PC-3 (cell line): ENCODE data around the gene APEX1. TPM values are rescaled to one million over a fixed set of nuclear protein-coding genes. Genes with fewer than 3 reads are reported as not detected.

Experiments
- ATAC-seq: fragments of 200-7000 bp; cut with Tn5 transposase; 2 replicates; pipeline ENCODE4 v1.9.1; 2020; ENCODE audit warnings: mild to moderate bottlenecking, moderate library complexity
- BruUV-seq: library from RNA; stranded (reverse); fragments of 400-500 nt; replicated peaks from 2 replicates; lab custom pipeline; 2021; lab: Mats Ljungman, UMichigan
- CTCF ChIA-PET: fragments of 300-600 bp; sonication (Branson Sonifier 250); formaldehyde crosslinking; loops from one replicate; lab custom pipeline; 2022; ENCODE audit warnings: antibody characterized with exemption; lab: Charles Lee
- POLR2A ChIA-PET: fragments of 300-600 bp; sonication (Branson Sonifier 250); formaldehyde crosslinking; loops from one replicate; lab custom pipeline; 2022; ENCODE audit warnings: antibody characterized with exemption; ENCODE audit not compliant: unreplicated experiment; lab: Charles Lee
- DNase-seq: peaks from one replicate; pipeline ENCODE4 v3.0.0-alpha.2; 2015
- H2AFZ ChIP-seq: fragments of 300-600 bp; sonication (generic); 2 replicates; pipeline ENCODE4 v1.6.0; 2016; ENCODE audit warnings: antibody characterized with exemption, low read length
- H3F3A ChIP-seq: fragments of 300-600 bp; sonication (generic); one replicate; pipeline ENCODE4 v1.6.0; 2017; ENCODE audit warnings: antibody characterized with exemption, low read length, control low read depth, mild to moderate bottlenecking; ENCODE audit not compliant: unreplicated experiment
- H3K27ac ChIP-seq: fragments of 300-600 bp; sonication (generic); 2 replicates; pipeline ENCODE4 v1.5.1; 2016; ENCODE audit warnings: mild to moderate bottlenecking, low read length
- H3K27me3 ChIP-seq: fragments of 300-600 bp; sonication (generic); 2 replicates; pipeline ENCODE4 v1.6.1; 2016; ENCODE audit warnings: low read length, mixed read lengths
- H3K36me3 ChIP-seq: fragments of 300-600 bp; sonication (generic); 2 replicates; pipeline ENCODE4 v1.6.1; 2016; ENCODE audit warnings: low read depth, mixed run types, low read length, mixed read lengths
- H3K4me1 ChIP-seq: fragments of 300-600 bp; sonication (generic); 2 replicates; pipeline ENCODE4 v1.5.1; 2016; ENCODE audit warnings: low read length; ENCODE audit not compliant: insufficient read depth
- H3K4me2 ChIP-seq: fragments of 300-600 bp; sonication (generic); 2 replicates; pipeline ENCODE4 v1.6.0; 2016; ENCODE audit warnings: low read length
- H3K4me3 ChIP-seq: fragments of 300-600 bp; sonication (generic); 2 replicates; pipeline ENCODE4 v1.5.1; 2016; ENCODE audit warnings: mild to moderate bottlenecking, low read length, mixed read lengths
- H3K79me2 ChIP-seq: fragments of 300-600 bp; sonication (generic); 2 replicates; pipeline ENCODE4 v1.6.1; 2017; ENCODE audit warnings: low read length, mixed read lengths
- H3K9ac ChIP-seq: fragments of 300-600 bp; sonication (generic); 2 replicates; pipeline ENCODE4 v1.6.0; 2016; ENCODE audit warnings: mild to moderate bottlenecking, low read length
- H3K9me2 ChIP-seq: fragments of 300-600 bp; sonication (generic); replicated peaks from 2 replicates; pipeline ENCODE4 v1.6.1; 2016; ENCODE audit warnings: mixed run types, low read length, mixed read lengths
- H3K9me3 ChIP-seq: fragments of 300-600 bp; sonication (generic); 2 replicates; pipeline ENCODE4 v1.6.1; 2016; ENCODE audit warnings: low read length, mixed read lengths
- H4K20me1 ChIP-seq: fragments of 300-600 bp; sonication (generic); 2 replicates; pipeline ENCODE4 v1.6.1; 2016; ENCODE audit warnings: low read length, mixed read lengths
- EZH2 ChIP-seq: fragments of 300-600 bp; sonication (generic); IDR thresholded peaks from one replicate; pipeline ENCODE4 v1.6.1; 2017; ENCODE audit warnings: antibody characterized with exemption, mild to moderate bottlenecking, low read length; ENCODE audit not compliant: unreplicated experiment
- EZH2phosphoT487 ChIP-seq: fragments of 300-600 bp; sonication (generic); IDR thresholded peaks from 2 replicates; pipeline ENCODE4 v1.6.1; 2018; ENCODE audit warnings: mild to moderate bottlenecking, antibody characterized with exemption, low read length, borderline replicate concordance
- intact Hi-C: fragments of 100-400 bp; cut with micrococcal nuclease; formaldehyde crosslinking; loops from 2 replicates; pipeline ENCODE4 v1.9.0; 2023
- total RNA-seq: library from RNA; depleted of rRNA; stranded (reverse); fragments of >200 nt; gene quantifications from 2 replicates; pipeline ENCODE4 v1.2.3, GENCODE V29; 2014
- TF ChIP-seq, protein P1 (sequence below): fragments of 300-600 bp; sonication (generic); conservative IDR thresholded peaks from 2 replicates; pipeline ENCODE4 v1.5.1; 2017; ENCODE audit warnings: antibody characterized with exemption, low read depth, mild to moderate bottlenecking, low read length

APEX1 gene
- total RNA-seq, 1 experiment from 2014 or later = 147 TPM

DNA sequence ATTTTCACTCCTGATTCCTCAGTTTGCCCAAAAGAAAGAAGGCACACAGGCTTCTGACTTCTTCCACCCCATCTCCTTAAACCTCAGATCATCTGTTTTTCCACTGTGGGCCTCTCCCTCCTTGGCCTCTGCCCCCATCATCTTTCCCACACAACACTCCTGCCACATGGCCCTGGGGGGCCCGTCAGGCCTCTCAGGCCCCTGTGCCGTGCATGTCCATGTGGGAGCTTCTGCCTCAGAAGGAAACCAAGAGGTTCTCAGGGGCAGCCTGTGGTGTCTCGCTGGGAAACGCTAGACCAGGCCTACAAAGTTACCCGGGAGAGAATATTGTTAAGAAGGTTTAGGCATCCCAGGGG lies 27.0 kb upstream of the APEX1 start:
- Histone ChIP-seq H3K9me2 (no peaks in the 10 kb centered on the region), H3K27me3 (no peaks in the 10 kb centered on the region), H3K4me3 (no peak overlapping the region), H3K9ac (no peak overlapping the region), H2AFZ (no peak overlapping the region), H3K79me2 (no peaks in the 10 kb centered on the region), H3F3A (no peaks in the 10 kb centered on the region), H4K20me1 (no peaks in the 10 kb centered on the region), H3K4me2 (no peak overlapping the region), H3K4me1 (peaks cover 5% of the 10 kb centered on the region; the same call in 1 of the 2 replicates), H3K36me3 (no peaks in the 10 kb centered on the region), H3K27ac (no peak overlapping the region), H3K9me3 (no peaks in the 10 kb centered on the region)
- TF ChIP-seq, protein P1, sequence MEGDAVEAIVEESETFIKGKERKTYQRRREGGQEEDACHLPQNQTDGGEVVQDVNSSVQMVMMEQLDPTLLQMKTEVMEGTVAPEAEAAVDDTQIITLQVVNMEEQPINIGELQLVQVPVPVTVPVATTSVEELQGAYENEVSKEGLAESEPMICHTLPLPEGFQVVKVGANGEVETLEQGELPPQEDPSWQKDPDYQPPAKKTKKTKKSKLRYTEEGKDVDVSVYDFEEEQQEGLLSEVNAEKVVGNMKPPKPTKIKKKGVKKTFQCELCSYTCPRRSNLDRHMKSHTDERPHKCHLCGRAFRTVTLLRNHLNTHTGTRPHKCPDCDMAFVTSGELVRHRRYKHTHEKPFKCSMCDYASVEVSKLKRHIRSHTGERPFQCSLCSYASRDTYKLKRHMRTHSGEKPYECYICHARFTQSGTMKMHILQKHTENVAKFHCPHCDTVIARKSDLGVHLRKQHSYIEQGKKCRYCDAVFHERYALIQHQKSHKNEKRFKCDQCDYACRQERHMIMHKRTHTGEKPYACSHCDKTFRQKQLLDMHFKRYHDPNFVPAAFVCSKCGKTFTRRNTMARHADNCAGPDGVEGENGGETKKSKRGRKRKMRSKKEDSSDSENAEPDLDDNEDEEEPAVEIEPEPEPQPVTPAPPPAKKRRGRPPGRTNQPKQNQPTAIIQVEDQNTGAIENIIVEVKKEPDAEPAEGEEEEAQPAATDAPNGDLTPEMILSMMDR = no peak
- TF ChIP-seq EZH2phosphoT487 = no peak
- no peak for TF ChIP-seq EZH2
- DNase-seq (no peak), ATAC-seq (no peak)
- POLR2A ChIA-PET = no interaction called here
- CTCF ChIA-PET = no interaction called here
- no TSS peak for BruUV-seq
- intact Hi-C loops = no loop called here

DNA sequence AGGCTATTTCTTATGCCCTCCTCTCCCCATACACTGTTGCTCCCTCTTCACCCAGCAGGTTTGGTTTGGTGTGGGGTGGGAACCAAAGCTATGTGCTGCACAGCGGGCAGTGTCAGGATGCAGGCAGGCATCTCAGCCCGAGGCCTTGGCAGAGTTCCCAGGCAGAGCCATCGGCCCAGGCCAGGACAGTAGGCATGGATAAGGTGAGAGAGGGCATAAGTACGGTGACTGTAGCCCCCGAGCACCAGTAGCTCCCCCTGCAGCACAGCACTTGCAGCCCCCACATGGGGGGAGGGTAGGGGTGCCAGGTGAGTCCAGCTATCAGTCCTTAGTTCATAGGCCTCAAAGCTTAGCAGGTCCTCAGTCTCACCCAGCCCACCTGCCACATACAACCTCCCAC lies 26.2 kb upstream of the APEX1 start:
- Histone ChIP-seq H3K4me2 (no peak overlapping the region), H3K9ac (no peak overlapping the region), H4K20me1 (no peaks in the 10 kb centered on the region), H3K9me3 (no peaks in the 10 kb centered on the region), H3K79me2 (no peaks in the 10 kb centered on the region), H2AFZ (no peak overlapping the region), H3F3A (no peaks in the 10 kb centered on the region), H3K27ac (no peak overlapping the region), H3K36me3 (no peaks in the 10 kb centered on the region), H3K27me3 (no peaks in the 10 kb centered on the region), H3K4me3 (no peak overlapping the region), H3K4me1 (peaks cover 5% of the 10 kb centered on the region; the same call in 1 of the 2 replicates), H3K9me2 (no peaks in the 10 kb centered on the region)
- ATAC-seq (no peak), DNase-seq (peak; percentile 25)
- TF ChIP-seq, protein P1 = no peak
- ChIA-PET CTCF (no interaction called here), POLR2A (no interaction called here)
- intact Hi-C loops = no loop called here
- BruUV-seq = no TSS peak

- ChIA-PET POLR2A (no interaction called here), CTCF (no interaction called here)
- Histone ChIP-seq H3K4me1 (peaks cover 5% of the 10 kb centered on the region; the same call in 1 of the 2 replicates), H3K4me2 (no peak overlapping the region), H3K9ac (no peak overlapping the region), H4K20me1 (no peaks in the 10 kb centered on the region), H3K36me3 (no peaks in the 10 kb centered on the region), H3K9me2 (no peaks in the 10 kb centered on the region), H3F3A (no peaks in the 10 kb centered on the region), H3K9me3 (no peaks in the 10 kb centered on the region), H3K27ac (no peak overlapping the region), H2AFZ (no peak overlapping the region), H3K4me3 (no peak overlapping the region), H3K79me2 (no peaks in the 10 kb centered on the region), H3K27me3 (no peaks in the 10 kb centered on the region)
- TF ChIP-seq EZH2phosphoT487 (no peak), EZH2 (no peak)
- TF ChIP-seq, protein P1 = no peak
- no peak for DNase-seq
- no TSS peak for BruUV-seq
- no peak for ATAC-seq
- intact Hi-C loops = no loop called here
Measured at GRCh38 chr14:20429801-20430669, 25.0 kb upstream of the APEX1 start.
